Measurements from ENCODE around the gene ARHGAP12.

The ARHGAP12 gene

GRCh38 chr10:31921031-31921430, 7.6 kb downstream of the ARHGAP12 start:
- H4K20me1 ChIP-seq (ENCODE audit: insufficient read depth, low read length), result no peaks in the 10 kb centered on the region
- TF ChIP-seq CTCF (IDR thresholded peaks at IDR 0.05; ENCODE audit: low read length) (no peak), EZH2 (IDR thresholded peaks at IDR 0.05; ENCODE audit: borderline replicate concordance, low read length) (no peak)
- no peak overlapping the region for H3K4me2 ChIP-seq (ENCODE audit: low read length)
- peaks cover 9% of the 10 kb centered on the region; the same call in 1 of the 2 replicates for H3K36me3 ChIP-seq (ENCODE audit: insufficient read depth, low read length)
- no peaks in the 10 kb centered on the region for H3K4me1 ChIP-seq (ENCODE audit: insufficient read depth, low read length, severe bottlenecking)
- no peak overlapping the region for H3K27ac ChIP-seq (ENCODE audit: low read depth, low read length, poor library complexity, severe bottlenecking)
- no peaks in the 10 kb centered on the region for H3K27me3 ChIP-seq (ENCODE audit: insufficient read depth, low read length)
- H3F3A ChIP-seq (ENCODE audit: insufficient read depth, low read length), result no peaks in the 10 kb centered on the region
- H3K9me2 ChIP-seq (ENCODE audit: low read depth, low read length), result no peaks in the 10 kb centered on the region
- H3K4me3 ChIP-seq (ENCODE audit: low read depth, low read length, poor library complexity, severe bottlenecking), result no peak overlapping the region
- 0 out of 2 replicates have a peak, but pooled peaks cover 9% of the 10 kb centered on the region for H3K79me2 ChIP-seq (ENCODE audit: insufficient read depth, low read length)
- H3K9ac ChIP-seq (ENCODE audit: low read length), result no peak overlapping the region
- H3K9me3 ChIP-seq (ENCODE audit: low read length), result peaks cover 9% of the 10 kb centered on the region
- H2AFZ ChIP-seq (ENCODE audit: low read length), result no peak overlapping the region

GRCh38 chr10:31920538-31920937, 8.1 kb downstream of the ARHGAP12 start:
- Histone ChIP-seq H2AFZ (ENCODE audit: low read length) (no peak overlapping the region), H4K20me1 (ENCODE audit: insufficient read depth, low read length) (no peaks in the 10 kb centered on the region), H3F3A (ENCODE audit: insufficient read depth, low read length) (no peaks in the 10 kb centered on the region), H3K4me3 (ENCODE audit: low read depth, low read length, poor library complexity, severe bottlenecking) (no peak overlapping the region), H3K27ac (ENCODE audit: low read depth, low read length, poor library complexity, severe bottlenecking) (no peak overlapping the region), H3K79me2 (ENCODE audit: insufficient read depth, low read length) (peaks cover 9% of the 10 kb centered on the region; the same call in 1 of the 2 replicates), H3K36me3 (ENCODE audit: insufficient read depth, low read length) (peaks cover 9% of the 10 kb centered on the region; the same call in 1 of the 2 replicates), H3K4me2 (ENCODE audit: low read length) (no peak overlapping the region), H3K9me3 (ENCODE audit: low read length) (peaks cover 9% of the 10 kb centered on the region), H3K9ac (ENCODE audit: low read length) (no peak overlapping the region), H3K27me3 (ENCODE audit: insufficient read depth, low read length) (no peaks in the 10 kb centered on the region), H3K9me2 (ENCODE audit: low read depth, low read length) (no peaks in the 10 kb centered on the region), H3K4me1 (ENCODE audit: insufficient read depth, low read length, severe bottlenecking) (no peaks in the 10 kb centered on the region)
- TF ChIP-seq CTCF (IDR thresholded peaks at IDR 0.05; ENCODE audit: low read length) (no peak), EZH2 (IDR thresholded peaks at IDR 0.05; ENCODE audit: borderline replicate concordance, low read length) (no peak)

- Histone ChIP-seq H3K27ac (ENCODE audit: low read depth, low read length, poor library complexity, severe bottlenecking) (no peak overlapping the region), H4K20me1 (ENCODE audit: insufficient read depth, low read length) (no peaks in the 10 kb centered on the region), H3K4me2 (ENCODE audit: low read length) (no peak overlapping the region), H3K4me1 (ENCODE audit: insufficient read depth, low read length, severe bottlenecking) (no peaks in the 10 kb centered on the region), H3K9me3 (ENCODE audit: low read length) (peaks cover 7% of the 10 kb centered on the region), H2AFZ (ENCODE audit: low read length) (no peak overlapping the region), H3K9me2 (ENCODE audit: low read depth, low read length) (no peaks in the 10 kb centered on the region), H3F3A (ENCODE audit: insufficient read depth, low read length) (no peaks in the 10 kb centered on the region), H3K79me2 (ENCODE audit: insufficient read depth, low read length) (peaks cover 9% of the 10 kb centered on the region; the same call in 1 of the 2 replicates), H3K4me3 (ENCODE audit: low read depth, low read length, poor library complexity, severe bottlenecking) (no peak overlapping the region), H3K36me3 (ENCODE audit: insufficient read depth, low read length) (peaks cover 7% of the 10 kb centered on the region; the same call in 1 of the 2 replicates), H3K27me3 (ENCODE audit: insufficient read depth, low read length) (no peaks in the 10 kb centered on the region), H3K9ac (ENCODE audit: low read length) (no peak overlapping the region)
- TF ChIP-seq CTCF (IDR thresholded peaks at IDR 0.05; ENCODE audit: low read length) (no peak), EZH2 (IDR thresholded peaks at IDR 0.05; ENCODE audit: borderline replicate concordance, low read length) (no peak)
Observed at GRCh38 chr10:31918671-31919409, 9.8 kb downstream of the ARHGAP12 start.
